ENCODE results near the gene DEF6. TPM values are rescaled to one million over a fixed set of nuclear protein-coding genes. Genes with fewer than 3 reads are reported as not detected.

The DEF6 gene
- total RNA-seq, 1 donor from 2014 or later: 0.26 TPM

Other genes with a start within 250 kb of the DEF6 start
- 0.13 and 0.18 TPM in 2 replicates for gene TCP11, start 156.5 kb upstream of the DEF6 start, total RNA-seq
- gene SCUBE3, start 83.9 kb upstream of the DEF6 start, total RNA-seq: 0.26 and 0.53 TPM in 2 replicates
- gene ZNF76, start 38.1 kb upstream of the DEF6 start, total RNA-seq: 20.5 and 21.6 TPM in 2 replicates
- gene PPARD, start 44.7 kb downstream of the DEF6 start, total RNA-seq: 4.9 and 7.4 TPM in 2 replicates
- gene FANCE, start 154.5 kb downstream of the DEF6 start, total RNA-seq: 8.9 and 13.9 TPM in 2 replicates
- 1,551 and 2,048 TPM in 2 replicates for gene RPL10A, start 170.6 kb downstream of the DEF6 start, total RNA-seq
- 0.21 and 0.33 TPM in 2 replicates for gene TEAD3, start 199.3 kb downstream of the DEF6 start, total RNA-seq
- gene TULP1, start 215.1 kb downstream of the DEF6 start, total RNA-seq: not detected in 2 replicates